Pancreas (tissue), 10 donors: Measurements from ENCODE around the gene MAPKAP1. TPM values are rescaled to one million over a fixed set of nuclear protein-coding genes. Genes with fewer than 3 reads are reported as not detected.

ENCODE experiments used
- ATAC-seq, 4 donors: fragments of 200-7000 bp; cut with Tn5 transposase; one replicate each; pipeline versions ENCODE4 v1.8.0 to v1.9.1; 2020; ENCODE audit warnings: mild to moderate bottlenecking in 4 of 4, moderate library complexity in 4 of 4
- DNase-seq, 6 donors: peaks; one replicate each; pipeline ENCODE4 v3.0.0-alpha.2; 2020
- FAIRE-seq: peaks from 2 replicates; lab custom pipeline; 2012; peaks lifted over from hg19 to GRCh38; lab: Jason Lieb, UNC
- H3K27ac ChIP-seq, 4 donors: fragments of 200-600 bp; sonication (generic); 1 replicate in 3 of 4; 2 replicates in 1 of 4; pipeline versions ENCODE4 v1.5.0 to v1.8.0; 2020
- H3K27me3 ChIP-seq, 4 donors: fragments of 200-600 bp; one replicate each; pipeline ENCODE4 v1.8.0; 2021
- H3K36me3 ChIP-seq, 3 donors: fragments of 200-600 bp; sonication (generic) in 1 of 3; one replicate each; pipeline versions ENCODE4 v1.5.0 to v1.8.0; 2020 to 2021
- H3K4me1 ChIP-seq, 3 donors: fragments of 200-600 bp; one replicate each; pipeline ENCODE4 v1.8.0; 2021
- H3K4me3 ChIP-seq, 4 donors: fragments of 200-600 bp; sonication (generic) in 2 of 4; one replicate each; pipeline versions ENCODE4 v1.5.0 to v1.8.0; 2020 to 2021
- H3K9me3 ChIP-seq, 4 donors: fragments of 200-600 bp; one replicate each; pipeline ENCODE4 v1.8.0; 2021
- CTCF ChIP-seq, 4 donors: fragments of 200-600 bp; sonication (generic) in 3 of 4; IDR thresholded peaks; one replicate each; pipeline versions ENCODE4 v1.5.0 to v1.8.0; 2021; ENCODE audit warnings: antibody characterized with exemption in 4 of 4
- WGBS, 2 donors: extraction: QIAGEN DNeasy Blood & Tissue Kit; methylation state at CpG; one replicate each; pipeline ENCODE4 v1.1.7; 2013; 5-methylcytosine and 5-hydroxymethylcytosine counted together
- intact Hi-C, 3 donors: fragments of 100-400 bp; cut with DNase I; formaldehyde crosslinking; loops; one replicate each; pipeline versions ENCODE4 v1.11.1 to v1.14.2; 2022
- polyA plus RNA-seq, 2 donors: library from polyadenylated mRNA; stranded (reverse); fragments of 200-250 nt; gene quantifications; one replicate each; pipeline ENCODE4 v1.2.3, GENCODE V29; 2013
- total RNA-seq, 6 donors: library from RNA; stranded (reverse); fragmentation: NEBNext Ultra II Directional in 4 of 6; extraction: Animal tissue kit (Norgen Biotek cat#: 25700) in 4 of 6; gene quantifications; one replicate each; pipeline versions ENCODE4 v1.2.1 to v1.2.4, GENCODE V29; 2021 to 2023
- donor health status: healthy with polysubstance abuse.
- donor health status: DM: no; HTN: no; CAD: no; lungs with moderate emphysema.
- donor health status: DM: no; HTN: no; CAD: no.
- donor health status: control.
- donor health status: control.
- donor health status: Bipolar disorder and iron deficiency.
- donor health status: DM: yes; HTN: yes; CAD: no.
- donor health status: DM: no; HTN: no; CAD: no.
- donor health status: DM: no; HTN: no; CAD: no.
- donor health status: DM: yes; HTN: yes; CAD: no.

The MAPKAP1 gene
- total and polyA plus RNA-seq, 8 donors, result 18.7 to 42.0 (median 30.4) TPM

GRCh38 chr9:125407974-125408900, 298.8 kb downstream of the MAPKAP1 start:
- Histone ChIP-seq H3K4me1 (peaks cover 0 to 3% (median 0%) of the 10 kb centered on the region in 3 donors), H3K27ac (no peak overlapping the region), H3K4me3 (peak overlapping the region; percentile 31 to 58 (median 52)), H3K27me3 (no peaks in the 10 kb centered on the region), H3K9me3 (no peaks in the 10 kb centered on the region), H3K36me3 (no peaks in the 10 kb centered on the region)
- peak; percentile 44 to 91 (median 76) for DNase-seq
- no peak for FAIRE-seq
- WGBS, 2 donors, result 7 to 11% methylated on average over 48 to 104 of the region's 104 CpGs
- intact Hi-C loops, result loop anchor here in 1 of 3 donors (5.0 to 10.0 kb wide), 2 partner anchors 989 to 1077 kb away; no protein-coding TSS in a partner anchor
- ATAC-seq, result peak; percentile 85 to 96 (median 92)
- peak; percentile 58 to 87 (median 81) for TF ChIP-seq CTCF (IDR thresholded peaks at IDR 0.05)

- H3K36me3 ChIP-seq, result no peaks in the 10 kb centered on the region
- FAIRE-seq (no peak), ATAC-seq (peak in 2 of 4 donors; percentile 23 to 43), DNase-seq (no peak)
- intact Hi-C loops, result loop anchor here in 1 of 3 donors (5.0 to 10.0 kb wide), 2 partner anchors 990 to 1077 kb away; no protein-coding TSS in a partner anchor
- no peak for TF ChIP-seq CTCF (IDR thresholded peaks at IDR 0.05)
- H3K27me3 ChIP-seq, result no peaks in the 10 kb centered on the region
- H3K9me3 ChIP-seq, result no peaks in the 10 kb centered on the region
- H3K4me1 ChIP-seq, result peaks cover 0 to 3% (median 0%) of the 10 kb centered on the region in 3 donors
- H3K27ac ChIP-seq, result no peak overlapping the region
- H3K4me3 ChIP-seq, result peak overlapping the region in 2 of 4 donors; percentile 53 to 58
- 38 to 40% methylated on average over 16 to 17 of the region's 17 CpGs for WGBS, 2 donors
Observed at GRCh38 chr9:125407432-125407973, 299.5 kb downstream of the MAPKAP1 start.

- no peaks in the 10 kb centered on the region for H3K36me3 ChIP-seq
- ATAC-seq (no peak), FAIRE-seq (no peak), DNase-seq (no peak)
- no peaks in the 10 kb centered on the region for H3K9me3 ChIP-seq
- no peaks in the 10 kb centered on the region for H3K27me3 ChIP-seq
- no peak overlapping the region for H3K4me3 ChIP-seq
- H3K4me1 ChIP-seq, result peaks cover 0 to 3% (median 0%) of the 10 kb centered on the region in 3 donors
- WGBS, 2 donors, result 91 to 93% methylated on average over 13 of the region's 13 CpGs
- intact Hi-C loops, result loop anchor here in 1 of 3 donors (5.0 to 10.0 kb wide), 2 partner anchors 991 to 1078 kb away; no protein-coding TSS in a partner anchor
- no peak overlapping the region for H3K27ac ChIP-seq
- TF ChIP-seq CTCF (IDR thresholded peaks at IDR 0.05), result no peak
Observed at GRCh38 chr9:125406810-125407087, 300.3 kb downstream of the MAPKAP1 start.

GRCh38 chr9:125405938-125406809, 300.8 kb downstream of the MAPKAP1 start:
- 87 to 94% methylated on average over 15 of the region's 15 CpGs for WGBS, 2 donors
- H3K36me3 ChIP-seq, result no peaks in the 10 kb centered on the region
- ATAC-seq (no peak), FAIRE-seq (no peak), DNase-seq (no peak)
- peaks cover 0 to 3% (median 0%) of the 10 kb centered on the region in 3 donors for H3K4me1 ChIP-seq
- no peak for TF ChIP-seq CTCF (IDR thresholded peaks at IDR 0.05)
- no peaks in the 10 kb centered on the region for H3K27me3 ChIP-seq
- intact Hi-C loops, result loop anchor here in 1 of 3 donors (5.0 to 10.0 kb wide), 2 partner anchors 991 to 1079 kb away; no protein-coding TSS in a partner anchor
- no peak overlapping the region for H3K4me3 ChIP-seq
- H3K9me3 ChIP-seq, result no peaks in the 10 kb centered on the region
- H3K27ac ChIP-seq, result no peak overlapping the region
